ENCODE results near the gene ZBTB16. TPM values are rescaled to one million over a fixed set of nuclear protein-coding genes. Genes with fewer than 3 reads are reported as not detected.

ZBTB16 gene
- total RNA-seq, 1 donor from 2014 or later: 52.1 TPM

DNA sequence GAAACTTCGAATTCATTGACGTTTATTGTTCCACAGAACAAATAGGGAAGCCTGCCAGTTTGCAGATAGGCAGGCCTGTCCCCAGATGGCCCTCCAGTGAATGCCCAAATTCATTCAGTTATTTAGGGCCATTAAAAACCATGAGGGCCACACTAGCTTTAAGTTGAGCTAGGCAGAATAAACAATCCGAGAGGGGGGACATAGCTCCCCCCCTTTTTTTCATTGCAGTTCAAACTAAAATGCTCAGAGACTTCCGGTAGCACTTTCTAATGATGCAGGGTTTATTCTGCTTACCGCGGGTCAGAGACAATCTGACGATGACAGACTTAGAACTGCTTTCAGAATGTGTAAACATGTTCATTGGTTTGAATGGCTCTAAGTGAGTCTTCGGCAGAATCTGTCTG is 72.0 kb downstream of the ZBTB16 start:
- DNase-seq: no peak

- no peak for DNase-seq
Observed at GRCh38 chr11:114132417-114132816, 72.9 kb downstream of the ZBTB16 start.

- no peak for DNase-seq
Observed at GRCh38 chr11:114132944-114133394, 73.5 kb downstream of the ZBTB16 start.

- DNase-seq: no peak
Observed at GRCh38 chr11:114133548-114134329, 74.2 kb downstream of the ZBTB16 start.

GRCh38 chr11:114134870-114135269 is 75.4 kb downstream of the ZBTB16 start:
- DNase-seq: no peak

GRCh38 chr11:114135737-114136151 is 76.2 kb downstream of the ZBTB16 start:
- DNase-seq: no peak

DNA sequence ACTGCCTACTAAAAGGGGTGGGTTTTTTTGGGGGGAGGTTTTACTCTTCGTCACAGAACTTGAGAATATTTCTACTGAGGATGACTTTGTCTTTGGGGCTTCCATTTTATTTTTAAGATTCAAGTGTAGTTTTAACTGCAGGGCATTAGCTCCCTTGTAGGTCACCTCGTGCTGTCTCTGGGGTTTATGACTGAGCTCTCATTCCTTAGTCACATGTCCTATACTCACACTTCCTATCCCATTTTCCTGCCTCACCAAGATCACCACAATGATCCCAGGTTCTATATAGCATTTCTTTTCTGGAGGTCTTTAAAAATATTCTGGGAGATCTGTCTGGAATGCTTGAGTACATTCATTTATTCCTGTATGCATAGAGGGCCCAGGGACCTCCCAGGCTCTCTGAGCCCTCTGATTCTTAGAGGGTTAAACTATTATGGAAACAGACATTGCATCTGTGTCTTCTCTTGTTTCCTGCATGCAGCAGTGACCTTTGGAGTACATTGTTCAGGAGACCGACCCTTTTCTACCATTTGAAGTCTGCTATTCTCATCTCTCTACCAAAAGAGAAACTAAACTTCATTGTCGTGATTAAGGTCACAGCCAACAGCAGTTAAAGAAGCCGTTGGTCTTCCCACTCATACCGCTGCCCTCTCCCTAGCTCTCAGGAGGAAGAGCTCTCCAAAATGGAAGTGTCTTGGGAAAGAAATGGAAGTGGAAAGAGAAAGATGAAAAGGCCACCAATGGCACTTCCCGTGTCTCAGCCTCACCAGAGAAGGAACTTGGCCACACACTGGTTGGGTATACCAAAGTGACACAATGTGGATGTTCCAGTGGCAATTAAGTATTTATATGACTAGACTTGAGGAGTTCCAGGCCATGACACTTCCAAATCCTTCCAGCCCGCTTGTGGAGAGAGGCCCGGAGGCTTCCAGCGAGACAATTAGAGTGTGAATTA is 77.5 kb downstream of the ZBTB16 start:
- no peak for DNase-seq

DNA sequence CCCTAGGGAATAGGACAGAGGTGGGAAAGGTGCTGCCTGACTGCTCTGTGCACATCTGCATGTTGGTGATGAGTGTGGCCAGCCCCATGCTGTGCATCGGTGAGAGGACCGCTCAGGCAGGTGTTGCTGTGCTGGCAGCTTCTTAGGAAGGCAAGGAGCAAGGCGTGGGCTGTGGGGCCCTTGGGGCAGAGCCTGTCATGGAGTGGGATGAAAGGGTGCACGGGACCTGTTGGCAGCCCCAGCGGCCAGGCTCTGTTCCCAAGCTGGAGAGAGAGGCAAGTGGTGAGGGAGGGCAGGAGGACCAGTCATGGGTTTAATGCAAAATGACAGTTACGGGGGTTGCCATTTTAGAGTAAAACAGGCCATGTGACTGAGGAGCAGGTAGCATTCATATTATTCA is 78.3 kb downstream of the ZBTB16 start:
- DNase-seq: no peak

GRCh38 chr11:114138411-114138810 is 78.9 kb downstream of the ZBTB16 start:
- DNase-seq: no peak

GRCh38 chr11:114140826-114141225 is 81.3 kb downstream of the ZBTB16 start:
- no peak for DNase-seq

DNA sequence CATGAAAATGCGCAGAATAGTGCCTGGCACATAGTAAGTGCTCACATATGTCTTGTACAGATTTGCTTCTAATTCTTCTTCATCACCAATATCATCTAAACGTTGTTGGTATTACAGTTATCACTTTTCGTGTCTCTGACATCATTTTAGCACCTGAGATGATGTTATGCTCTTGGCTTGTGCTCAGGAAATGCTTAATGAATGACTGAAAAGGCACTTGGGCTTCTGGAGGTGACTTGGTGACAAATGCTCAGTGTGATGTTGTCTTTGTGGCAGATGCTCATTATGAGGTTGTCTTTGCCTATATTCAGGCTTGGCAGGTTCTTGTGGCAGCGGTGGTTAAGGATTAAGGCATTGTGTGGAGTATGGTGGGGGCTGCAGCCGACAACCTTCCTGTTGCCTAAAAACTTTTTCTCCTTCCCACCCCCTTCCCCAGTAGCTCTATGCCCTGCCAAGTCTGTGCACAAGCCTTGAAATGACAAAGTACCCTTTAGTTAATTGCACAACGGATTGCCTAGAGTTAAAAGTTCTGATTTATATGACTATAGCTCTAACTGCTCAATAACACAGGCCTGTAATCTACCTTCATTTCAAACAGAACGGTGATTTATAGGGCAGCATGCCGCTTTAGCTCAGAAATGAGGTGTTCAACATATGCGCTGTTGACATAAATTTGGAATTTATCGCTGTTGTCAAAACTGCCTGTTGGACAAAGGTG is 82.5 kb downstream of the ZBTB16 start:
- no peak for DNase-seq

DNA sequence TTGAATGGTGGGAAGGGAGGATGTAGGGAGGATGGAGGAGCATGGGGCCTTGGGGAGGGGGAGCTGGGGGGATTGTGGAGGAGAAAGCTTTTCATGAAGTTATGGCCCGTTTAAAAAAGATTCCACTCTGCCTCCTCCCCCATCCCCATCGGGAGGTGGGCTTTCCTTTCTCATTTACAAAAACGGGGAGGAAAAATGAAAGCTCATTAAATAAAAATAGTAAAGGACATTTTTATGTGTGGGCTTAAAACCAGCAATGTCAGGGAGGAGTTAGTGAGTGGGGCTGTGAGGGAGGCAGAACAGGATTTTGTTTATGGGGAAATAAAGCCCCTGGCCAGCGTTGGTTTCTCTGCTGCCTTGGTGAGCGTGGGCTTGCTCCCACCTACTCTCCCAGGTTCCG is 83.2 kb downstream of the ZBTB16 start:
- no peak for DNase-seq

DNA sequence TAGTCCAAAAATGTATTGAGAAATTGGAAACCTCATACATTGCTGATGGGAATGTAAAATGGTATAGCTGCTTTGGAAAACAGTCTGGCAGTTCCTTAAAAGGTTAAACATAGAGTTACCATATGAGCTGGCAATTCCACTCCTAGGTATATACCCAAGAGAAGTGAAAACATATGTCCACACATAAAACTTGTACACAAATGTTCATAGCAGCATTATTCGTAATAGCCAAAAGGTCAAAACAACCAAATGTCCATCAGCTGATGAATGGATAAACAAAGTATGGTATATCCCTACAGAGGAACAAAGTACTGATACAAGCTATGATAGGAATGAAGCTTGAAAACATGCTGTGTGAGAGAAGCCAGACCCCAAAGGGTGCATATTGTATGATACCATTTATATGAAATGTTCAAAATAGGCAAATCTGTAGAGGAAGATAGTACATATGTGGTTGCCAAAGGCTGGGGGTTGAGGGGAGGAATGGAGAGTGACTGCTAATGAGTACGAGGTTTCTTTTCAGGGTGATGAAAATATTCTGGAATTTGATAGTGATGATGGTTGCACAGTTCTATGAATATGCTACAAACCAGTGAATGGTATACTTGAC is 85.8 kb downstream of the ZBTB16 start:
- DNase-seq: no peak

DNA sequence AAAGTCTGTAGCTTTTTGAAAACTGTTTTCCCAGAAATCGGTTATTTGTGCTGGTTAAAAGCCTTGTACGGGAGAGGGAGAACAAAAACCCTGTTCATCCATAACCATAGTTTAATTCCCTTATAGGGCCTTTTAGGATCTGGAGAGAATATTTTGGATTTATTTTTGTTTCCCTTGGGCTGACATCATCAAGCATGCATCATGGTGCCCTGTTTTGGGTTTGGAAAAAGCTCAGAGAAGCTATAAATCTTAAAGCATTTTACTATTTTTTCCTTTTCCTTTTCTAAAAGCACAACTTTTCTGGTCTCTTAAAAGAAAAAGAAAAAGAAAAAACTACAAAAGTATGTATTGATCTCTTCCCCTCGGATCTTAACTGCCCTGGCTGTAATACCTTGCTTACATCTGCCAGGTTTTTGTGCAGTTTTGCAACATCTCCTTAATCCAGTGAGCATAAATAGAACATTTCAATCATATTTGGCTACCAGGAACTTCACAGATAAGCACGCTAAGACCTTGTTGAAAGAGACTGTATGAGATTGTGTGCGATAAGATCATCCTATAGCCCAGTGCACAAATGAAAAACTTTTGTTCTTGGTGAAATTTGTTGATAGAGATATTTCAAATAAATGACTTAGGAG is 88.0 kb downstream of the ZBTB16 start:
- no peak for DNase-seq

DNA sequence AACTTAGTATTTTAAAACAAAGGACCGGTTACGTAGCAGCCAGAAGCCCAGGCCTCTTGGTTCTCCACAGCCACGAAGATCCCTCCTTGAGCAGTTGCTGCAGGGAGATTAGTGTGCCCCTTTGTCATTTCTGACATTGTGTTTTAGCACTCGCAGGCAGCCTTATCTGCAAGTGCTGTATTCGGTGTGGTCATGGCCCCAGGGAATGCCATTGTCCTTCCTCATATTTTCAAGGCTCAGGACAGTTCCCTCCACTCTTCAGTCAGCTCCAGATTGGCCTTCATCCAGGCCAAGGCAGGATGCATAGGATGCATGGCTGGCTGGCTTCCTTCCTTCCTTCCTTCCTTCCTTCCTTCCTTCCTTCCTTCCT is 88.5 kb downstream of the ZBTB16 start:
- DNase-seq: no peak

DNA sequence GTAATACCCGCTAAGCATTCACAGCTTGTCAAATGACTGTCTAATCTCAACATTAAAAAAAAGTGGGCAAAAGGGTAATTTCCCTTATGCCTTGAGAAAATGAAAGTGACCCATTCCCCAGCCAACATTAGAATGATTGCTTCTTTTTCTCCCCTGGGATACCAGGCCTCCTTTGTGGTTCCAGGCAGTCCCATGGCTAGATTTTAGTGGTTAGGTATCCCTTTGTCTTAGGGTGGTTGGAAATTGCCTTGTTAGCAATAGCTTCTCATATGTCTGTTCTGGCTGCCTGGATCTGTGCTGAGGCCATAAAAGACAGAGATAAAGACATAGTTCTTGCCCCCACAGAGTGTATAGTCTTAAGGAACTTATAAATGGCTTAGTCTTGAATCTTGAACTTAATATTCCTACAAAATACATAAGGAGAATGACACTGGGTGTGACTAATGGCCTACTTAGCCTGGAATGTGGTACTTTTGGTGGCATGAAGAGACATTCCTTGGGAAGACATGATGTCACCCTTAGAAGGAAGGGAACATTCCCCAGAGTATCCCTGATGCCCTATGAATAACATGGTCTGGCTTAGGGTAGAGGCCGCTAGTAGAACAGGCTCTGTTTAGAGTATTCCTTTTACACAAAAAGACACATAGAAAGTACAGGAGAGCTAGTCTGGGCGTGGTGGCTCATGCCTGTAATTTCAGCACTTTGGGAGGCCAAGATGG is 90.3 kb downstream of the ZBTB16 start:
- no peak for DNase-seq

DNA sequence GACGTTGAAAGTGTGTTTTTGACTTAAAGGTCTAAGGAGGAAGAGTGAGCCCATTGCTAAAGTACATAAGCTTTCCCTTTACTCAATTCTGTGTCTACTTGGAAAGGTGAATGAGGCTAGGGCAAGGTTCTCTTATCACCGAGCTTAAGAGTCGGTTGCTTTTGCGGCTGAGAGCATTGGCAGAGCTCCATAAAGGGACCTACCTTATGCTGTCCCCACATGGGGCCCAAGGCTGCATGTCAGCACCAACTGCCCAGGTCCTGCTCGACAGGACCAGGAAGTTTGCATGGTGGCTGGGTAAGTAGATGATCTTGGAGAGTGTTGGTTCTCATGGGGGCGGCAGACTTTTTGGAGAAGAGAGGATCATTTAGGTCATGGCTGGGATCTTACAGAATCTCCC is 91.2 kb downstream of the ZBTB16 start:
- no peak for DNase-seq

DNA sequence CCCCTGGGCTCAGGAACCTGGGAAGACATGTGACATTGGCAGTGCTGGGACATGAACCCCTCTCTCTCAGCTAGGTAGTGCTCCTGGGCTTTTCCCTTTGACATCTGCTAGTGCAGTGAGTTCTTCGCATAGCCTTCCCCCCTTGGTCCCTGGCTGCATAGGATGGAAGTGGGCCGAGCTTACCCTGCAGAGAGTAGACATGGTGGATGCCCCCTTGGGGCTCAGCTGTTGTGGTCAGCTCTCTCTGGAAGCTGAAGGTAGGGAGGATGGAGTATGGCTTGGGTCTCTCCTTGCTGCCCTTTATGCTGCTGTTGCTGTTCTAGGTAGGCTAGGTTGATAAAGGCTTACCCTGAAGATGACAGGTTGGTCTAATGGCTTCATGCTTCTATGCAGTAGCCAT is 92.1 kb downstream of the ZBTB16 start:
- DNase-seq: no peak

GRCh38 chr11:114152162-114152561 is 92.7 kb downstream of the ZBTB16 start:
- no peak for DNase-seq

- DNase-seq: no peak
Observed at GRCh38 chr11:114152785-114153184, 93.3 kb downstream of the ZBTB16 start.

DNA sequence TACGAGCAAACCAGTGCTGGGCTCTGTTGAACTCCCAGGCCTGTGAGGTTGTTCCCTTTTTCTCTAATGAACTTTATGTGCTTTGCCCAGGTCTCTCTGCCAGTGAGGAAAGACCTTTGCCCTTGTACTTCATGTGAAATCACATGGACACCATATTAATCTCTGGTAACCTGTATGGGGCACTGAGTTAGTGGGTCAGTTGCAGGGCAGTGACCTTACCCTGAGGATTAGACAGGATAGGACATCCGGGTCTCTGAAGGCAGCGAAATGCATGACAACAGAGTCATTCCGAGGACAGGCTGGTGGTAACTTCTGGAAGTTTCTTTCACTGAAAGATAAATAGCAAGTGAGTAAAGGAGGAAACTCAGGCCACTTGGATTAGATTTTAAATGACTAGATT is 93.7 kb downstream of the ZBTB16 start:
- no peak for DNase-seq
